ENCODE data around the gene TCIRG1. TPM values are rescaled to one million over a fixed set of nuclear protein-coding genes. Genes with fewer than 3 reads are reported as not detected.
A peak's percentile ranks its signal among the peaks of the same experiment; 100 is the strongest.

Gene TCIRG1
- total and polyA plus RNA-seq, 2 of the 13 experiments (the other 11 are each of a cell fraction or from before 2014, with no cell fraction given) = 48.0 to 69.6 TPM

DNA sequence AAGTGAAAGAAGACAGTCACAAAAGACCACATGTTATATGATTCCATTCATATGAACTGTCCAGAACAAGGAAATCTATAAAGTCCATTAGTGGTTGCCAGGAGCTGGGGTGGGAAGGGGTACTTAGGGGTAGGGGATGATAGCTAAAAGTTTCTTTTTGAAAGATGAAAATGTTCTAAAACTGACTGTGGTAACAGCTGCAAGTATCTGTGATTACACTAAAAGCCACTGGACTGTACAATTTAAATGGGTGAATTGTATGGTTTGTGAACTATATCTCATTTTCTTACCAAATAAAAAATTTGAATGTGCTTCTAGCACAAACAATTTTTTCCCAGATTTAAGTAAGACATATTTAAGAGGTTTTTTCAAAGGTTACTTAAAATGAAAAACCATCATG lies 60.2 kb downstream of the TCIRG1 start (continued):
- TF ChIP-seq, protein P1, sequence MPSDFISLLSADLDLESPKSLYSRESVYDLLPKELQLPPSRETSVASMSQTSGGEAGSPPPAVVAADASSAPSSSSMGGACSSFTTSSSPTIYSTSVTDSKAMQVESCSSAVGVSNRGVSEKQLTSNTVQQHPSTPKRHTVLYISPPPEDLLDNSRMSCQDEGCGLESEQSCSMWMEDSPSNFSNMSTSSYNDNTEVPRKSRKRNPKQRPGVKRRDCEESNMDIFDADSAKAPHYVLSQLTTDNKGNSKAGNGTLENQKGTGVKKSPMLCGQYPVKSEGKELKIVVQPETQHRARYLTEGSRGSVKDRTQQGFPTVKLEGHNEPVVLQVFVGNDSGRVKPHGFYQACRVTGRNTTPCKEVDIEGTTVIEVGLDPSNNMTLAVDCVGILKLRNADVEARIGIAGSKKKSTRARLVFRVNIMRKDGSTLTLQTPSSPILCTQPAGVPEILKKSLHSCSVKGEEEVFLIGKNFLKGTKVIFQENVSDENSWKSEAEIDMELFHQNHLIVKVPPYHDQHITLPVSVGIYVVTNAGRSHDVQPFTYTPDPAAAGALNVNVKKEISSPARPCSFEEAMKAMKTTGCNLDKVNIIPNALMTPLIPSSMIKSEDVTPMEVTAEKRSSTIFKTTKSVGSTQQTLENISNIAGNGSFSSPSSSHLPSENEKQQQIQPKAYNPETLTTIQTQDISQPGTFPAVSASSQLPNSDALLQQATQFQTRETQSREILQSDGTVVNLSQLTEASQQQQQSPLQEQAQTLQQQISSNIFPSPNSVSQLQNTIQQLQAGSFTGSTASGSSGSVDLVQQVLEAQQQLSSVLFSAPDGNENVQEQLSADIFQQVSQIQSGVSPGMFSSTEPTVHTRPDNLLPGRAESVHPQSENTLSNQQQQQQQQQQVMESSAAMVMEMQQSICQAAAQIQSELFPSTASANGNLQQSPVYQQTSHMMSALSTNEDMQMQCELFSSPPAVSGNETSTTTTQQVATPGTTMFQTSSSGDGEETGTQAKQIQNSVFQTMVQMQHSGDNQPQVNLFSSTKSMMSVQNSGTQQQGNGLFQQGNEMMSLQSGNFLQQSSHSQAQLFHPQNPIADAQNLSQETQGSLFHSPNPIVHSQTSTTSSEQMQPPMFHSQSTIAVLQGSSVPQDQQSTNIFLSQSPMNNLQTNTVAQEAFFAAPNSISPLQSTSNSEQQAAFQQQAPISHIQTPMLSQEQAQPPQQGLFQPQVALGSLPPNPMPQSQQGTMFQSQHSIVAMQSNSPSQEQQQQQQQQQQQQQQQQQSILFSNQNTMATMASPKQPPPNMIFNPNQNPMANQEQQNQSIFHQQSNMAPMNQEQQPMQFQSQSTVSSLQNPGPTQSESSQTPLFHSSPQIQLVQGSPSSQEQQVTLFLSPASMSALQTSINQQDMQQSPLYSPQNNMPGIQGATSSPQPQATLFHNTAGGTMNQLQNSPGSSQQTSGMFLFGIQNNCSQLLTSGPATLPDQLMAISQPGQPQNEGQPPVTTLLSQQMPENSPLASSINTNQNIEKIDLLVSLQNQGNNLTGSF (CRISPR knock-in tag; IDR thresholded peaks at IDR 0.05) = no peak
- TF ChIP-seq ZNF30 (CRISPR knock-in tag; IDR thresholded peaks at IDR 0.05) = no peak
- TF ChIP-seq ZNF644 (CRISPR knock-in tag; IDR thresholded peaks at IDR 0.05; ENCODE audit: low read depth) = no peak
- no peak for TF ChIP-seq BORCS8-MEF2B (CRISPR knock-in tag; IDR thresholded peaks at IDR 0.05)
- TF ChIP-seq HOXA7 (CRISPR knock-in tag; IDR thresholded peaks at IDR 0.05) = no peak

DNA sequence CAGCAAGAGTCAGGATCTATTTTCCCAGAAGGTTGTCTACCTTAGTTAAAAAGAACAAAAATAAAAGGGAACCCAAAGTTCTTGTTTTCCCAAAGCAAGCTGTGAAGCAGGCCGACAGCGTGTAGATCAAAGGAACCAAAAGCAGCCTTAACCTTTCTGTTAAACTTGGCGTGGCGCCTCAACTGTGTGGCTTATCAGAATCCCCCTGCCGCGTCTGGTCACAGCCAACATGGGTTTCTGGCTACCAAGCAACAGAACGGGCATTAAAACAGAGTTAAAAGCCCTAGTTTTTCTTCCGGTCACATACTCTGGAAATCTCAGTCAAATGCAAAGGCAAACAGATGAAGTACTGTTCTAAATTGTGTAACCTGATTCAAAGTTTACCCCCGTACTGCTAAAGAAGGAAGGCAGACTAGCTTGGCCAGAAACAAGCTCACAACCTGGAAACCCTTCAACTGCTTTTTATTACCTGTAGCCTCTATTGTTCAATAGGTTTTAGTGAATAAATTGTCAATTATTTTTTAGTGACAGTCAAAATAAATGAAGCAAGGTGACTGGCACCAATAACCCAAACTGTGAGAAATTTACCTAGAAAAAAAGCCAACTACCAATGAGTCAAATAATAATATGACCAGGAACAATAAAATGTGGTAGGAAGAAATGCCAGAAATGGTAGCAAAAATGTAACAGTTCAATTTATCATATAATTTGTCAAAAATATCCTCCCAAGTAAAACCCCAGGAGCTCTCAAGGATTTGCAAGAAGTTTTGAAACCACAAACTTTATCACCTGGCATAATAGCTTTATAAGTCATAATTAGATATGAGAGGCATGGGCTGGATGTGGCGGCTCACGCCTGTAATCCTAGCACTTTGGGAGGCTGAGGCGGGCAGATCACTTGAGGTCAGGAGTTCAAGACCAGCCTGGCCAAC lies 60.9 kb downstream of the TCIRG1 start:
- Histone ChIP-seq H3K4me1 (ENCODE audit: insufficient read depth, low read length) (peaks cover 80% of the 10 kb centered on the region), H3K9ac (ENCODE audit: insufficient read depth, low read depth, low read length) (peak overlapping the region; percentile 74), H3K4me3 (replicated peaks in 1 of 3; ENCODE audit: insufficient read depth in 1 of 3, low read depth in 2 of 3, low read length in 3 of 3) (peak overlapping the region in 2 of 3 experiments; percentile 22 to 23; a peak in 2 of 6 replicates), H3K79me2 (ENCODE audit: insufficient read depth, low read length) (peaks cover 86% of the 10 kb centered on the region), H3K27me3 (ENCODE audit: control insufficient read depth in 1 of 2, insufficient read depth in 2 of 2, low read length in 2 of 2) (no peaks in the 10 kb centered on the region), H3K36me3 (replicated peaks in 1 of 2; ENCODE audit: control insufficient read depth in 1 of 2, insufficient read depth in 2 of 2, low read length in 2 of 2) (peaks cover 4 to 23% of the 10 kb centered on the region in 2 experiments; a peak in 4 of 5 replicates), H3K27ac (ENCODE audit: extremely low read length, insufficient read depth, low read length) (peak overlapping the region; percentile 94), H3K9me3 (ENCODE audit: low read length) (no peaks in the 10 kb centered on the region), H2AFZ (ENCODE audit: low read length) (no peak overlapping the region), H4K20me1 (ENCODE audit: insufficient read depth, low read length) (peaks cover 8% of the 10 kb centered on the region), H3K4me2 (ENCODE audit: low read depth, low read length) (peak overlapping the region; percentile 72)
- ChIA-PET POLR2A (interaction anchor here (0.6 to 2.9 kb wide), 20 partner anchors 10 to 199 kb away, joined by 3 to 21 read pairs (median 4); partner anchors contain the start of genes ALDH3B1, C11orf24, CHKA and TCIRG1), CTCF (ENCODE audit: low intra/inter-chr PET ratio, low total read pairs) (no interaction called here)
- in situ Hi-C loops (cut with HindIII; ENCODE audit: extremely low pct_ligation_motif_present, low pct_unique_long_range_greater_than_20kb) (no loop called here), intact Hi-C loops (cut with micrococcal nuclease; ENCODE audit: unreplicated experiment) (loop anchor here (1.0 kb wide), 1 partner anchor 22 kb away; the partner anchor contains the start of gene CHKA)
- peak; percentile 88 for FAIRE-seq
- peak; percentile 99 for DNase-seq (ENCODE audit: low spot score)
- BruUV-seq (replicated peaks) = TSS peak; percentile 88
- 5% methylated on average over 12 of the region's 12 CpGs for WGBS (ENCODE audit: low lambda C conversion rate)
- ATAC-seq = peak; percentile 95
- TF ChIP-seq, protein P2, sequence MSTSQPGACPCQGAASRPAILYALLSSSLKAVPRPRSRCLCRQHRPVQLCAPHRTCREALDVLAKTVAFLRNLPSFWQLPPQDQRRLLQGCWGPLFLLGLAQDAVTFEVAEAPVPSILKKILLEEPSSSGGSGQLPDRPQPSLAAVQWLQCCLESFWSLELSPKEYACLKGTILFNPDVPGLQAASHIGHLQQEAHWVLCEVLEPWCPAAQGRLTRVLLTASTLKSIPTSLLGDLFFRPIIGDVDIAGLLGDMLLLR (CRISPR knock-in tag; IDR thresholded peaks at IDR 0.05) = no peak
- TF ChIP-seq MAZ (IDR thresholded peaks at IDR 0.05; ENCODE audit: borderline replicate concordance, low read depth, low read length) (no peak), MAZ (CRISPR knock-in tag; IDR thresholded peaks at IDR 0.05; ENCODE audit: low read depth) (no peak), PLRG1 (conservative IDR thresholded peaks at IDR 0.05) (no peak), MYC (CRISPR knock-in tag; IDR thresholded peaks at IDR 0.05; ENCODE audit: borderline replicate concordance) (peak; percentile 34; the same call in 1 of the 2 replicates), IRX3 (CRISPR knock-in tag; IDR thresholded peaks at IDR 0.05; ENCODE audit: borderline replicate concordance, low read depth) (no peak)
- TF ChIP-seq, protein P3, sequence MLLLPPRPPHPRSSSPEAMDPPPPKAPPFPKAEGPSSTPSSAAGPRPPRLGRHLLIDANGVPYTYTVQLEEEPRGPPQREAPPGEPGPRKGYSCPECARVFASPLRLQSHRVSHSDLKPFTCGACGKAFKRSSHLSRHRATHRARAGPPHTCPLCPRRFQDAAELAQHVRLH (CRISPR knock-in tag; IDR thresholded peaks at IDR 0.05; ENCODE audit: borderline replicate concordance, low read depth) = no peak; the same call in 1 of the 2 replicates
- TF ChIP-seq, protein P4, sequence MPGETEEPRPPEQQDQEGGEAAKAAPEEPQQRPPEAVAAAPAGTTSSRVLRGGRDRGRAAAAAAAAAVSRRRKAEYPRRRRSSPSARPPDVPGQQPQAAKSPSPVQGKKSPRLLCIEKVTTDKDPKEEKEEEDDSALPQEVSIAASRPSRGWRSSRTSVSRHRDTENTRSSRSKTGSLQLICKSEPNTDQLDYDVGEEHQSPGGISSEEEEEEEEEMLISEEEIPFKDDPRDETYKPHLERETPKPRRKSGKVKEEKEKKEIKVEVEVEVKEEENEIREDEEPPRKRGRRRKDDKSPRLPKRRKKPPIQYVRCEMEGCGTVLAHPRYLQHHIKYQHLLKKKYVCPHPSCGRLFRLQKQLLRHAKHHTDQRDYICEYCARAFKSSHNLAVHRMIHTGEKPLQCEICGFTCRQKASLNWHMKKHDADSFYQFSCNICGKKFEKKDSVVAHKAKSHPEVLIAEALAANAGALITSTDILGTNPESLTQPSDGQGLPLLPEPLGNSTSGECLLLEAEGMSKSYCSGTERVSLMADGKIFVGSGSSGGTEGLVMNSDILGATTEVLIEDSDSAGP (CRISPR knock-in tag; IDR thresholded peaks at IDR 0.05; ENCODE audit: borderline replicate concordance) = no peak; the same call in 1 of the 2 replicates

Measured in HepG2 (cell line).